C4-2B (cell line): Measurements from ENCODE around the gene NR5A2.

ENCODE experiments used
- ZFX ChIP-seq: fragments of 450-650 bp; IDR thresholded peaks from 2 replicates; pipeline ENCODE4 v1.6.1; 2017
- TF ChIP-seq, protein P1 (sequence below): fragments of 450-650 bp; conservative IDR thresholded peaks from 2 replicates; pipeline ENCODE4 v1.5.1; 2017; ENCODE audit warnings: mild to moderate bottlenecking

DNA sequence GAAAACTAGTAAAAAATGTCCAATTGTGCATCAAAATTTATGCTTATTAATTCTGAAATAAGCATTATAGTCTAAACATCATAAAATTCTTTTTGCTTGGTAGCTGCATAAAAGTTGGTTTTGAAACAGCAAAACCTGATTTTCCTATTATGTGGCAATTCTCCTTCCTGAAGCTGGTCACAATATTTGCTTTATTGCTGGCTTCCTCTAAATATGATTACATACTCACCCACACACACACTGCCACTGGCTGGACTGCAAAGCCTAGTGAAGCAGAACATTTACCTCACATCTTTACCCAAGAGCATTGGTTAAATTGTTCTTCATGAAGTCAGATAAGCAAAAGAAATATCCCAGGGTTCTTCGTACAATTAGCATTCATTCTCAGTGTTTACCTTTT, 103.0 kb downstream of the NR5A2 start:
- TF ChIP-seq, protein P1, sequence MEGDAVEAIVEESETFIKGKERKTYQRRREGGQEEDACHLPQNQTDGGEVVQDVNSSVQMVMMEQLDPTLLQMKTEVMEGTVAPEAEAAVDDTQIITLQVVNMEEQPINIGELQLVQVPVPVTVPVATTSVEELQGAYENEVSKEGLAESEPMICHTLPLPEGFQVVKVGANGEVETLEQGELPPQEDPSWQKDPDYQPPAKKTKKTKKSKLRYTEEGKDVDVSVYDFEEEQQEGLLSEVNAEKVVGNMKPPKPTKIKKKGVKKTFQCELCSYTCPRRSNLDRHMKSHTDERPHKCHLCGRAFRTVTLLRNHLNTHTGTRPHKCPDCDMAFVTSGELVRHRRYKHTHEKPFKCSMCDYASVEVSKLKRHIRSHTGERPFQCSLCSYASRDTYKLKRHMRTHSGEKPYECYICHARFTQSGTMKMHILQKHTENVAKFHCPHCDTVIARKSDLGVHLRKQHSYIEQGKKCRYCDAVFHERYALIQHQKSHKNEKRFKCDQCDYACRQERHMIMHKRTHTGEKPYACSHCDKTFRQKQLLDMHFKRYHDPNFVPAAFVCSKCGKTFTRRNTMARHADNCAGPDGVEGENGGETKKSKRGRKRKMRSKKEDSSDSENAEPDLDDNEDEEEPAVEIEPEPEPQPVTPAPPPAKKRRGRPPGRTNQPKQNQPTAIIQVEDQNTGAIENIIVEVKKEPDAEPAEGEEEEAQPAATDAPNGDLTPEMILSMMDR, result no peak
- no peak for TF ChIP-seq ZFX
